GM19397 (cell line): ENCODE results near the gene GRIFIN.
"Not testable (repeated sequence)": the region's sequence is repeated elsewhere in the genome, so short reads cannot be mapped to it uniquely, and the experiment has no call there.

Source experiments
- ATAC-seq: cut with Tn5 transposase; IDR thresholded peaks from one replicate; pipeline ENCODE4 v1.9.1; 2021; ENCODE audit warnings: mild to moderate bottlenecking, moderate library complexity; ENCODE audit not compliant: unreplicated experiment

GRIFIN gene

GRCh38 chr7:2480070-2480408, 3.8 kb upstream of the GRIFIN start:
- ATAC-seq: no peak

- no peak for ATAC-seq
Measured at GRCh38 chr7:2479276-2480069, 3.3 kb upstream of the GRIFIN start.

DNA sequence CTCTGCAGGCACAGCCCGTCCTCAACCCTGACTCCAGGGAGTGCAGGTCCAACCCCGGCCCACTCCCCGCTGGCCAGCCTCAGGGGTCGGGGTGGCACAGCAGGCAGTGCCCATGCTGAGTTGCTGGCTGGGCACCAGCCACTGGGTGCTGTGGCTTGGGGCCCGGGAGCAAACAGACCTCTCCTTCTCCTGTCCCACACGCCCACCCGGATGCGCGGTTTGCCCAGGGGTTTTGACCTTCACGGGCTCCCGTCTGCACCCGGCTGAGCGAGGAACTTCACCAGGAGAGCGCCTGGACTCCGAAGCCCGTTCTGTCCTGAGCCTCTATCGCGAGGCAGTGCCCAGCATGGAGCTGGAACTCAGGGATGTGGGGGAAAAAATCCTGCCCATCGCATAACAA, 2.6 kb upstream of the GRIFIN start:
- ATAC-seq: no peak

GRCh38 chr7:2478399-2478785, 2.2 kb upstream of the GRIFIN start:
- no peak for ATAC-seq

DNA sequence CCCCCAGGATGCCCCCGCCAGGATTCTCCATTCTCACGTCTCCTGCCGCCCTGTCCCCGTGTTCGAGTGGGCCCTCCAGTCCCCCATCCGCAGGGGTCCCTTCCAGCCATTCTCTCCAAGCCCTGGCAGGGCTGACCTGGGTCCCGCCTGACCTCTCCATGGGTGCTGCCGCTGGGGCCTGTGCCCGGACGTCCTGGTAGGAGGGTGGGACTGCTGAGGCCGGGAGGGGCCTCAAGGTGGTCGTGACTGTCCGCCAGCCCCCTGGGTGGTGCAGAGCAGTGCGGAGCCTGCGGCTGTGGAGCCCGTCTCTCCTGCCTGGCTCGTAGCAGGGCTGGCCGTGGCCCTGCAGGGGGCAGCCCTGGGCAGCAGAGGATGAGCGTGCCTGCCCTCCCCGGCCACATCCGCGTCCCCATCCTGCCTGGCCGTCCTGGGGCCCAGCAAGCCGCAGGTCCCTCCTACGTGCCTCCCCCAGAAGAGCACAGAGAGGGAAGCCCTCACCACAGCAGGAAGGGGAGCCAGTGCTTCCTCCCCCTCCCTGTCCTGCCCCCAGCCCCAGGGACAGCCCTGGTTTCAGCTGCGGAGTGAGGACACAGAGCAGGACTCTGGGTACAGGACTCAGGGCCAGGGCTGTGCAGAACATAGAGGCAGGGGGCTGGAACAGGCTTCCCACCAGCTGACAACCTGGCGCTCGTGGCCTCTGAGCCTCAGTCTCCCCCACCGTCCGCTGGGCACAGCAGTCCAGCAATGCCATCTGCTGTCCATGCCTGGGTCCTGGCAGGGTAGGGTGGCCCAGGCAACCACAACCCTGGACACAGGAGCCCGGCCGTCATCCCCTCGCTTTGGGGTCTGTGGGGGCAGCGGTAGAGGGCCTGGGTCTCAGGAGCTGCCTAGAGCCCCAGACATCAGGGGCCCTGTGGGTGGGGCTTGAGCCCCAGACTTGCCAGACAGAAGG, 1.5 kb upstream of the GRIFIN start:
- ATAC-seq: no peak

GRCh38 chr7:2476776-2477446, 713 bp upstream of the GRIFIN start:
- ATAC-seq: no peak

DNA sequence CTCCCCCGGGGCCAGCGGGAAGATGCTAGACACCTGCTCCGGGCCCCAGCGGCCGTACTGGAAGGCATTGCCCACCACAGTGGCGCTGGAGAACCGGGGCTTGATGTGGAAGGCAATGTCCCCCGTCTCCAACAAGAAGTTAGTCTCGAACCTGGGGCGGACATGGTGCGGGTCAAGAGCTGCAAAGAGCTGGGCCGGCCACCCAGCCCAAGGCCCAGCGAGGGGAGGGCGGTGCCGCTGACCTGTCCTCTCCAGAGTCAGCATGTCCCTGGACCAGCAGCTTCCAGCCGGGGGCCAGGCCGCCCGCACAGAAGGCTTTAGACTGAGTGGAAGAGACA, 551 bp downstream of the GRIFIN start:
- no peak for ATAC-seq

GRCh38 chr7:2474813-2475677, 1.2 kb downstream of the GRIFIN start:
- ATAC-seq: no peak

- ATAC-seq: no peak
Measured at GRCh38 chr7:2474224-2474623, 2.0 kb downstream of the GRIFIN start.

- ATAC-seq: no peak
Measured at GRCh38 chr7:2473496-2474180, 2.6 kb downstream of the GRIFIN start.

- ATAC-seq: no peak
Measured at GRCh38 chr7:2472739-2473138, 3.5 kb downstream of the GRIFIN start.

GRCh38 chr7:2471396-2471795, 4.8 kb downstream of the GRIFIN start:
- no peak for ATAC-seq

DNA sequence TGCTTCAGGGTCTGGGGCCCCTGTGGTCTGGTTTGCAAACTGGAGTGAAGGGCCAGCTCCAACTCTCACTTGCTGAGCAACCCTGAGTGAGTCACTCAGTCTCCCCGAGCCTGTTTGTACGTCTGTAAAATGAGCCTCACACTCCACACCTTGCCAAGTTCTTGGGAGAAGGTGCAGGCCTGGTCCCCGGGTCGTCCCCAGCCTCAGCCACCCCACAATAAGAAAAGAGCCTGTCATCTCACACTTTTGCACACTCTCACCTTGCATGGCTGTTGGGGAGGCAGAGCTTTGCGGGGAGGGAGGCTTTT, 5.2 kb downstream of the GRIFIN start:
- ATAC-seq: no peak

DNA sequence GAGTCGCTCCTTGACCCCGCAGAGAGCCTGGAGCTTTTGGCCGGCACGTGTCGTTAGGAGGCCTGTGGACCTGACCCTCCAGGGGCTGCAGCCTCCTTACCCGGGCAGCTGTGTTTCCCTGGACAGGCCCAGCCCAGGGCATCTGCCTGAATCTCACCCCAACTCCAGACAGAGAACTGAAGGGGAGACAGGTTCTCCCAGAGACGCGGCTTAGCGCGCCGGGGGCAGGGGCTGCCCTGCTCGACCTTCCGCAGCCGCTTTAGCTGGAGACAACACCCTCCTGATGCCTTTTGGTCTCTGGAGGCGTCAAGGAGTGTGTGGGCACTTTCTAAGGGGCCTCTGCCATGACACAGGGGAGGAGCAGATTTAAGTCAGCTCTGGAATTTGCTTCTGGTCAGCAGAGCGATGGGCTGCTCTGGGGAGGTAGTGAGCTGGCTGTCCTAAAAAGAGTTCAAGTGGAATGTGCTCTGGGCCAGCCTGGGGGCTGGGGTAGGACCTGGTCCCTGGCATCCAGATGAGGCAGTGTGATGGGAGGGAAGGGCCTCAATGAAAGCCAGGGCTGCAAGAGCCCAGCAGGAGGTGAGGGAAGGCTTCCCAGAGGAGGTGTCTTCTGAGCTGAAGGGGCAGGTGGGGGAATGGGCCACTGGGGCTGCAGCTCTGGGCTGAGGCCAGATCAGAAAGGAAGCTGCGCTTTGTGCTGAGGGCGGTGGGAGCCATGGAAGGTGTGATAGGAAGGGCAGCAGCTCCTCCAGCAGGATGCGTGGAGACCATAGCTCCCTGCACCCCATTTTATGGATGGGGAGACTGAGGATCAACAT, 5.8 kb downstream of the GRIFIN start:
- ATAC-seq: no peak

GRCh38 chr7:2469460-2470203, 6.6 kb downstream of the GRIFIN start:
- not testable (repeated sequence) for ATAC-seq

- no peak for ATAC-seq
Measured at GRCh38 chr7:2468227-2468626, 8.0 kb downstream of the GRIFIN start.

DNA sequence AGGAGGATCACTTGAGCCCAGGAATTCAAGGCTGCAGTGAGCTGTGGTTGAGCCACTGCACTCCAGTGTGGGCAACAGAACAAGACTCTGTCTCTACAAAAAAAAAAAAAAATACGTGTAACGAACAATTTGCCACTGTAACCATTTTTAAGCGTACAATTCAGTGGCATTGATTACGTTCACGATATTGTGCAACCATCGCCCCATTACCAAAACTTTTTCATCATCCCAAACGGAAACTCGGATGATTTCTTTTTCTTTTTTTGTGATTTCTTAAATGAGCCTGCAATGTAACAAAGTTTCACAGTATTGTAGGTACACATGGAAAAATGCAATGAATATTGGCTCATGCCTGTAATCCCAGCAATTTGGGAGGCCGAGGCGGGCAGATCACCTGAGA, 9.5 kb downstream of the GRIFIN start:
- no peak for ATAC-seq

DNA sequence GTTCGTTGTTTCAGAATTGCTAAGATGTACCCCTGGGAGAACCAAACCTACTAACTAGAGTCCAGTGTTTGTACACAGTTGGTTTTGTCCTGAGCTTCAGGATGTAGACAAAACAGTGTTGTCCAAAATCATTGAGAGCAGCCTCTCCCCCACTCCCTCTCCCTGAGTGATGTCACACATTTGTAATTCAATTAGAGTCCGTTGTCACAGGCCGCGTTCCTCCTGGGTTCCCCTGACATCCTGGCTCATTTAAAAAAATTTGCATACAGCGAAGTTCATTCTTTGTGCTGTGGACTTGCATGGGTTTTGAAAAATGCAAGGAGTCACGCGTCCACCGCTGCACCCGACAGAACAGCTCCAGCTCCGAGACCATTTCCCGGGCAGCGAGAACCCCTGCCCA, 10.3 kb downstream of the GRIFIN start:
- no peak for ATAC-seq

DNA sequence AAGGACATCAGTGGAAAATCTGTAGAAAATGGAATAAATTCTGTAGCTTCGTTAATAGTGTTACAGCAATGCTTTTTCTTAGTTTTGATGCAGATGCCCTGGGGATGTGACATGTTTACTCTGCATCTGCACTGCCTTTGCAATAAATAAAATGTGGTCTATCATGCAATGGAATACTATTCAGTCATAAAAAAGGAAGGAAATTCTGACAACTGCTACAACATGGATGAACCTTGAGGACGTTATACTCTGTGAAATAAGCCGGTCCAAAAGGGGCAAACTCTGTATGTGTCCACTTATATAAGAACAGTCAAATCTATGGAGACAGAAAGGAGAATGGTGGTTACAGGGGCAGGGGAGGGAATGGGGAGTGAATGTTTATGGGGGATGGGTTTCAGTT, 13.5 kb downstream of the GRIFIN start:
- no peak for ATAC-seq
